Measurements from ENCODE around the gene IMPG2.
"Not testable (repeated sequence)": the region's sequence is repeated elsewhere in the genome, so short reads cannot be mapped to it uniquely, and the experiment has no call there.

The IMPG2 gene

GRCh38 chr3:101320475-101320874 lies at the start of gene IMPG2:
Gene IMPG2 (minus strand): TSS chr3:101320575. CDS start chr3:101320372, 203 bp downstream.
- DNase-seq (ENCODE audit: low spot score) = no peak

GRCh38 chr3:101362406-101362805 lies 42.0 kb upstream of the IMPG2 start:
- no peak for DNase-seq (ENCODE audit: low spot score)

GRCh38 chr3:101351829-101352228 lies 31.5 kb upstream of the IMPG2 start:
- DNase-seq (ENCODE audit: low spot score) = no peak

- DNase-seq (ENCODE audit: low spot score) = no peak
Measured at GRCh38 chr3:101340591-101340990, 20.2 kb upstream of the IMPG2 start.

GRCh38 chr3:101333883-101334282 lies 13.5 kb upstream of the IMPG2 start:
- DNase-seq (ENCODE audit: low spot score) = no peak

GRCh38 chr3:101329016-101329673 lies 8.8 kb upstream of the IMPG2 start:
- no peak for DNase-seq (ENCODE audit: low spot score)

GRCh38 chr3:101325393-101326134 lies 5.2 kb upstream of the IMPG2 start:
- no peak for DNase-seq (ENCODE audit: low spot score)

- no peak for DNase-seq (ENCODE audit: low spot score)
Measured at GRCh38 chr3:101319531-101319930, 844 bp downstream of the IMPG2 start.

GRCh38 chr3:101312545-101312944 lies 7.8 kb downstream of the IMPG2 start:
- DNase-seq (ENCODE audit: low spot score) = no peak

- DNase-seq (ENCODE audit: low spot score) = no peak
Measured at GRCh38 chr3:101311676-101312075, 8.7 kb downstream of the IMPG2 start.

GRCh38 chr3:101310978-101311375 lies 9.4 kb downstream of the IMPG2 start:
- no peak for DNase-seq (ENCODE audit: low spot score)

GRCh38 chr3:101308147-101308772 lies 12.1 kb downstream of the IMPG2 start:
- DNase-seq (ENCODE audit: low spot score) = not testable (repeated sequence)

- DNase-seq (ENCODE audit: low spot score) = no peak
Measured at GRCh38 chr3:101303836-101304235, 16.5 kb downstream of the IMPG2 start.

- DNase-seq (ENCODE audit: low spot score) = no peak
Measured at GRCh38 chr3:101303089-101303731, 17.2 kb downstream of the IMPG2 start.

- no peak for DNase-seq (ENCODE audit: low spot score)
Measured at GRCh38 chr3:101300073-101300472, 20.3 kb downstream of the IMPG2 start.

GRCh38 chr3:101292027-101292426 lies 28.3 kb downstream of the IMPG2 start:
- no peak for DNase-seq (ENCODE audit: low spot score)

- DNase-seq (ENCODE audit: low spot score) = no peak
Measured at GRCh38 chr3:101288294-101288693, 32.1 kb downstream of the IMPG2 start.

GRCh38 chr3:101284757-101285156 lies 35.6 kb downstream of the IMPG2 start:
- no peak for DNase-seq (ENCODE audit: low spot score)

GRCh38 chr3:101281521-101282030 lies 38.8 kb downstream of the IMPG2 start:
- no peak for DNase-seq (ENCODE audit: low spot score)

- DNase-seq (ENCODE audit: low spot score) = no peak
Measured at GRCh38 chr3:101279765-101280385, 40.5 kb downstream of the IMPG2 start.

- no peak for DNase-seq (ENCODE audit: low spot score)
Measured at GRCh38 chr3:101279162-101279561, 41.2 kb downstream of the IMPG2 start.

- DNase-seq (ENCODE audit: low spot score) = no peak
Measured at GRCh38 chr3:101278727-101279126, 41.6 kb downstream of the IMPG2 start.
